WTC11 (cell line): ENCODE results near the gene MEGF6. TPM values are rescaled to one million over a fixed set of nuclear protein-coding genes. Genes with fewer than 3 reads are reported as not detected.
A peak's percentile ranks its signal among the peaks of the same experiment; 100 is the strongest.

Source experiments
- ATAC-seq: fragments of 200-7000 bp; cut with Tn5 transposase; 2 replicates; pipeline ENCODE4 v1.10.0; 2021; ENCODE audit warnings: mild to moderate bottlenecking, moderate library complexity
- CTCF ChIA-PET: fragments of 300-600 bp; sonication (Branson Sonifier 250); formaldehyde crosslinking; loops from one replicate; lab custom pipeline; 2021; ENCODE audit warnings: antibody characterized with exemption; lab: Charles Lee
- POLR2A ChIA-PET: fragments of 350-600 bp; sonication (Branson Sonifier 250); formaldehyde crosslinking; loops from one replicate; lab custom pipeline; 2021; ENCODE audit warnings: antibody characterized with exemption; lab: Charles Lee
- DNase-seq: peaks from one replicate; pipeline ENCODE4 v3.0.0; 2021; ENCODE audit warnings: low spot score
- H3K27ac Mint-ChIP-seq: 2 replicates; pipeline ENCODE4 v1.8.0; 2021; ENCODE audit warnings: mixed read lengths
- H3K27me3 Mint-ChIP-seq: 2 replicates; pipeline ENCODE4 v1.8.0; 2021; ENCODE audit warnings: low read depth, mild to moderate bottlenecking, moderate library complexity, mixed read lengths
- H3K36me3 Mint-ChIP-seq: 2 replicates; pipeline ENCODE4 v1.8.0; 2021; ENCODE audit warnings: mixed read lengths
- H3K4me1 Mint-ChIP-seq: 2 replicates; pipeline ENCODE4 v1.8.0; 2022; ENCODE audit warnings: mixed read lengths
- H3K4me3 Mint-ChIP-seq: 2 replicates; pipeline ENCODE4 v1.8.0; 2021; ENCODE audit warnings: mild to moderate bottlenecking, moderate library complexity, mixed read lengths
- H3K9me3 Mint-ChIP-seq: 2 replicates; pipeline ENCODE4 v1.8.0; 2021; ENCODE audit warnings: mixed read lengths
- AR ChIP-seq: fragments of 250-450 bp; sonication (Bioruptor Pico); IDR thresholded peaks from 2 replicates; pipeline ENCODE4 v1.9.0; 2021; ENCODE audit warnings: mild to moderate bottlenecking
- ATF2 ChIP-seq: sonication (generic); formaldehyde crosslinking; IDR thresholded peaks from 2 replicates; pipeline ENCODE4 v1.8.1; 2022; ENCODE audit warnings: low read depth, missing genetic modification reagents, borderline replicate concordance
- ATF6 ChIP-seq: sonication (generic); formaldehyde crosslinking; IDR thresholded peaks from 2 replicates; pipeline ENCODE4 v1.8.1; 2023; ENCODE audit warnings: mild to moderate bottlenecking, missing genetic modification reagents
- CREB1 ChIP-seq: sonication (generic); formaldehyde crosslinking; IDR thresholded peaks from 2 replicates; pipeline ENCODE4 v1.8.0; 2023; ENCODE audit warnings: mild to moderate bottlenecking, missing genetic modification reagents
- E2F1 ChIP-seq: sonication (generic); formaldehyde crosslinking; IDR thresholded peaks from 2 replicates; pipeline ENCODE4 v1.8.0; 2022; ENCODE audit warnings: mild to moderate bottlenecking, missing genetic modification reagents
- IRF2 ChIP-seq: sonication (generic); formaldehyde crosslinking; IDR thresholded peaks from 2 replicates; pipeline ENCODE4 v1.8.0; 2022; ENCODE audit warnings: low read depth, missing genetic modification reagents, borderline replicate concordance
- JAZF1 ChIP-seq: fragments of 250-450 bp; sonication (Bioruptor Pico); IDR thresholded peaks from 2 replicates; pipeline ENCODE4 v1.9.0; 2021; ENCODE audit warnings: moderate library complexity, mild to moderate bottlenecking, inconsistent platforms
- MLX ChIP-seq: sonication (generic); formaldehyde crosslinking; IDR thresholded peaks from 2 replicates; pipeline ENCODE4 v1.8.1; 2023; ENCODE audit warnings: mild to moderate bottlenecking, missing genetic modification reagents, moderate library complexity
- MYBL2 ChIP-seq: sonication (generic); formaldehyde crosslinking; IDR thresholded peaks from 2 replicates; pipeline ENCODE4 v1.8.1; 2023; ENCODE audit warnings: mild to moderate bottlenecking, moderate library complexity, missing genetic modification reagents
- NFYB ChIP-seq: sonication (generic); formaldehyde crosslinking; conservative IDR thresholded peaks from 2 replicates; pipeline ENCODE4 v1.8.0; 2022; ENCODE audit warnings: low read depth, missing genetic modification reagents
- PRRX2 ChIP-seq: fragments of 250-450 bp; sonication (Bioruptor Pico); IDR thresholded peaks from 2 replicates; pipeline ENCODE4 v1.8.0; 2021; ENCODE audit warnings: mild to moderate bottlenecking
- TCF7 ChIP-seq: sonication (generic); formaldehyde crosslinking; IDR thresholded peaks from 2 replicates; pipeline ENCODE4 v1.8.0; 2022; ENCODE audit warnings: mild to moderate bottlenecking, low read depth, missing genetic modification reagents, moderate library complexity
- total RNA-seq: library from RNA; stranded (reverse); gene quantifications from 3 replicates; pipeline ENCODE4 v1.2.3, GENCODE V29; 2021
- TF ChIP-seq, protein P1 (sequence below): sonication (generic); formaldehyde crosslinking; IDR thresholded peaks from 2 replicates; pipeline ENCODE4 v1.8.1; 2022; ENCODE audit warnings: mild to moderate bottlenecking, missing genetic modification reagents, moderate library complexity, borderline replicate concordance

Gene MEGF6
- total RNA-seq, 1 experiment from 2014 or later: 24.9 TPM

DNA sequence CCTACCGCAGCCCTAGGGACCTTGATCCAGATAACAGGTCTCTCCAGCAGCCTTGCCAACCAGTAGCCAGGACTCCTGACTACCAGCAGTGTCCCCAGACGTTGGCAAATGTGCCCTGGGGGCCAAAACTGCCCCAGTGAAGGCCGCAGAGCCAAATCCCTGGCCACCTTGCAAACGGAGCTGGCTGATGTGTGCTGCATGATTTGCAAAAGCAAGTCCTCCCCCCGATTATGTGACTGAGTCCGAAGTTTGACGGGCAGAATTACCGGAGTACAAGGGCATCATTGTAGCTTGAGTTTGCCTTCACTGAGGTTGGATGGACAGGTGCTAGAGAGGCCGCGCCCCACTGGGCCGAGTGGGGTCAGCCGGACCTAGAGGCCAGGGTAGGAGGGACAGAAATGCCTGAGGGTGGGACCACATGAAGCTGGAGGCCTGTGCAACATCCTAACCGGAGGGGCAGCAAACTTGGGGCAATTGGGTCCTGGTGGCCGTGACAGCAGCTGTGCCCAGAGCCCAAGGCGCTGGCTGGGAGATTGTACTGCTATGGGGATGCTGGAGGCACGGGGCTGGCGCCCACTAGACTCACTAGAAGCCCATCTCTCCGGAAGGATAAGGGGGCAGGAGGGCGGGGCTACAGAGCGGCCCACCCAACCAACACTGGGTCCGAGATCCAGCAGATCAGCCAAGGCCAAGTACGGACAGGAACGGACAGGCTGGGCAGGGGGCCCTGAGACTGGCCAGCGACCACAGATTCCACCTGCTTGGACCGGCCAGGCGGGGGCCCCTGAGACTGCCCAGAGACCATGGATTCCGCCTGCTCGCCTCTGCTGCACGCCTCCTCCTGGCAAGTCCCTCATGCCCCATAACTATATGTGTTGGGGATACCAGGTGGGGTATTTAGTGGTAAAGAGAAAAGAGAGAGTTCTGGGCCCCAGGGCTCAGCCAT lies 154.1 kb downstream of the MEGF6 start:
- ATAC-seq (no peak), DNase-seq (no peak)
- Mint-ChIP-seq H3K4me3 (no peak overlapping the region), H3K27ac (no peak overlapping the region), H3K4me1 (peaks cover 17% of the 10 kb centered on the region), H3K27me3 (no peaks in the 10 kb centered on the region), H3K36me3 (0 out of 2 replicates have a peak, but pooled peaks cover 2% of the 10 kb centered on the region), H3K9me3 (no peaks in the 10 kb centered on the region)
- ChIA-PET POLR2A (interaction anchor here (0.9 kb wide), 1 partner anchor 14 kb away, joined by 7 read pairs; no protein-coding TSS in a partner anchor), CTCF (interaction anchor here (1.0 to 1.7 kb wide), 7 partner anchors 14 to 162 kb away, joined by 3 to 7 read pairs (median 6); no protein-coding TSS in a partner anchor)
- TF ChIP-seq PRRX2 (CRISPR knock-in tag) (no peak), AR (CRISPR knock-in tag) (no peak), E2F1 (no peak), NFYB (CRISPR knock-in tag) (no peak)

- ChIA-PET CTCF (interaction anchor here (1.0 to 1.7 kb wide), 6 partner anchors 15 to 162 kb away, joined by 3 to 7 read pairs (median 6); no protein-coding TSS in a partner anchor), POLR2A (interaction anchor here (0.9 kb wide), 1 partner anchor 15 kb away, joined by 7 read pairs; no protein-coding TSS in a partner anchor)
- H3K36me3 Mint-ChIP-seq: 0 out of 2 replicates have a peak, but pooled peaks cover 2% of the 10 kb centered on the region
- no peak overlapping the region for H3K27ac Mint-ChIP-seq
- no peaks in the 10 kb centered on the region for H3K9me3 Mint-ChIP-seq
- no peak for TF ChIP-seq MLX (CRISPR knock-in tag)
- TF ChIP-seq MYBL2 (CRISPR knock-in tag): no peak
- TF ChIP-seq ATF6 (CRISPR knock-in tag): no peak
- no peak for TF ChIP-seq PRRX2 (CRISPR knock-in tag)
- TF ChIP-seq CREB1 (CRISPR knock-in tag): no peak
- no peak for TF ChIP-seq TCF7 (CRISPR knock-in tag)
- TF ChIP-seq IRF2: no peak
- no peak for TF ChIP-seq ATF2 (CRISPR knock-in tag)
- TF ChIP-seq, protein P1, sequence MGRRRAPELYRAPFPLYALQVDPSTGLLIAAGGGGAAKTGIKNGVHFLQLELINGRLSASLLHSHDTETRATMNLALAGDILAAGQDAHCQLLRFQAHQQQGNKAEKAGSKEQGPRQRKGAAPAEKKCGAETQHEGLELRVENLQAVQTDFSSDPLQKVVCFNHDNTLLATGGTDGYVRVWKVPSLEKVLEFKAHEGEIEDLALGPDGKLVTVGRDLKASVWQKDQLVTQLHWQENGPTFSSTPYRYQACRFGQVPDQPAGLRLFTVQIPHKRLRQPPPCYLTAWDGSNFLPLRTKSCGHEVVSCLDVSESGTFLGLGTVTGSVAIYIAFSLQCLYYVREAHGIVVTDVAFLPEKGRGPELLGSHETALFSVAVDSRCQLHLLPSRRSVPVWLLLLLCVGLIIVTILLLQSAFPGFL (CRISPR knock-in tag): no peak
- no peak for TF ChIP-seq JAZF1 (CRISPR knock-in tag)
- peak overlapping the region; percentile 14; the same call in 1 of the 2 replicates for H3K4me3 Mint-ChIP-seq
- no peak for DNase-seq
- no peaks in the 10 kb centered on the region for H3K27me3 Mint-ChIP-seq
- H3K4me1 Mint-ChIP-seq: peaks cover 17% of the 10 kb centered on the region
- no peak for ATAC-seq
Observed at GRCh38 chr1:3456449-3456963, 154.8 kb downstream of the MEGF6 start.
